Testis (tissue), 2 donors: ENCODE results near the gene DCAF5.

Source experiments
- CTCF ChIP-seq, 3 experiments: fragments of 450-650 bp in 2 of 3; fragments of 200-600 bp in 1 of 3; sonication (generic) in 1 of 3; IDR thresholded peaks; one replicate each; pipeline ENCODE4 v1.5.1; 2016 to 2019; ENCODE audit warnings: antibody characterized with exemption in 3 of 3, mild to moderate bottlenecking in 2 of 3, moderate library complexity in 1 of 3
- POLR2A ChIP-seq: fragments of 450-650 bp; IDR thresholded peaks from one replicate; pipeline ENCODE4 v1.6.1; 2017; ENCODE audit warnings: antibody characterized with exemption, mild to moderate bottlenecking, moderate library complexity

DNA sequence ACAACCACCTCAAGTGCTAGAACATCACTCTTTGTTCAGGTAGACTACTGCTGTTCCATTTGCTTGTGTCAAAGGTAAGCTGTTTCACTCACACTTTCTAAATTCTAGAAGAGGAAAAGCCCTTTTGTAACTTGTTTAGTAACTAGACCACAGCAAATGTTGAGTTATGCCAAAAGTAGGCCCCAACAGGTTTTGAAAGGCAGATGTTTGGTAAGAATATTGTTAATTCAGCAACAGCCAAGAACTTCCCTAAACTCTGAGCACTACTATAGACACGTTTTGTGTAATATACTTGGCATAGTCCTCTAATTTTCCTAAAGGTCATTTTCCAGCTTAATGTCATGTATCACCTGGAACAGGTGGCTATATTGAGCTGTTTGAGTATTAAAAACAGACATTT, 79.0 kb downstream of the DCAF5 start:
- TF ChIP-seq CTCF (IDR thresholded peaks at IDR 0.05) (no peak), POLR2A (no peak)
